HG03520 (cell line): ENCODE results near the gene SLC7A6.

Experiments used
- ATAC-seq: cut with Tn5 transposase; IDR thresholded peaks from one replicate; pipeline ENCODE4 v1.9.1; 2021; ENCODE audit warnings: mild to moderate bottlenecking, moderate library complexity; ENCODE audit not compliant: unreplicated experiment

Gene SLC7A6

DNA sequence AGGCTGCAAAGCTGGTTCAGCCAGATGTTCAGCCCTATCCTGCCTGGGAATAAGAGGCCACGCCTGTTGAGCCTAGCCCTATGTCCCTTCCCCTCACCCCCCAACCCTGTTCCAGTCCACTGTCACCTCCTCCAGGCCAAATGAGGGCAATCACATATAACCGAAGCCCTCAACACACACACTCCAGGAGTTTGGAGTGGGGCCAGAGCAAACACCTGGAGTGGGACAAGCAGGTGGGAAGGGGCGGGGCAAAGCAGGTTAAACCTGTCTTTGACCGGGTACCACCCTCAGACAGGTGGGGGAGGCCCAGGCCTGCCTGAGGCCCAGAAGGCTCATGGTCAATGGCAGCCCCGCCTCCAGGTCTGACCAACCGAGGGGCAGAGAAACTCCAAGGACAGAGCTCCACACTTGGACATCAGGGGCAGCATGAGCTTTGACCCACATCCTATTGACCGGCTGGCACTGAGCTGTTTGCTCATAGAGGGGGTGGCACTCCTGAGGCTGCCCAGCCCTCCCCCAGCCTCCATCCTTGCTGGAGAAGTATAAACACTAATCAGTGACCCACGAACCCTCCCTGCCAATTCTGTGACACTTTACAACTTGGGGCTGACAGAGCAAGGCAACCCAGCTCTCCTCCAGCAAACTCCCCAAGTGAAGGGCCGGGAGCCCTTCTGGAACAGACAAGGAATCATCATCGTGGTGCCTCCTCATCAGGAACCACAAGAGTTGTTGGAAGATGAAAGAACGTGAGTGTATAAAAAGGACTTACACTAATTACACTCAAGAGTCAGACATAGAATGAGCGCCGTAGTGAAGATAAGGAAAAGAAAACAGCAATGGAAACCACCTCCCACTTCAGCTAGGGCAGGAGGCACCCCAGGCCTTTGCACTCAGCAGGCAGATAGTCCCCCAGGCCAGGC is 29.9 kb upstream of the SLC7A6 start:
- no peak for ATAC-seq

DNA sequence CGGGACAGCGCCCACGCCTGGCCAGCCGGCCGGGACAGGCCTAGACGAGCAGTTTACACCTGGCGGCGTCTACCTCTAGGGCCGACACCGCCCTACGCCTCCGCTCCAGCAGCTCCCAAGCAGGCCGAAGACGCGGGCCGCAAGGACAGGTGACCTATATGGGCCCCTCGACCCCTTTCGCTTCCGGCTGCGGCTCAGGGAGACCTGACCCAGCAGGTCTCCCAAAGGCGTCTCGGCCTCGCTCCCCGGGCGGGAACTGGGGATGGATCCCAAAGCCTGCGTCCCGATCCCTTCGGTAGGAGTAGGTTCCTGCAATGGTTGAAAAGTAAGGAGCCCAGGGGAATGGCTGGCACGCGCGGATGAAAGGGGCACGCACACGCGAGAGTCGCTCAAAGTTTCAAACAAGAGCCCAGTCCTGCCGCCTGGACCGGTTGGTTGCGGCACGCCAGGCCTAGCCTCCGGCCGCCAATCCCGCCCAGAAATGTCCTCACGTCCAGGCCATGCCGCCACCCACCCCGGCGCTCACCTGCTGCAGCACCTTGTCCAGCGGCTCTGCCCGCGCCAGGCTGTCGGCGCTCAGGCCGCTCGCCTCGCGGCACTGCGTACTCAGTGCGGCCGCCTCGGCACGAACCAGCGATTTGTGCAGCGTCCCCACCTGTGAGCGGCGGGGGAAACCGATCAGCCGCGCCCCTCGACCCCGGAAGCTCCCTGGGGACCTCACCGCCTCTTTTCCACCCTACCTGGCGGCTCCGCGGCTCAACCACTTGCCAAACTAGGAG is 29.0 kb upstream of the SLC7A6 start:
- ATAC-seq: no peak

DNA sequence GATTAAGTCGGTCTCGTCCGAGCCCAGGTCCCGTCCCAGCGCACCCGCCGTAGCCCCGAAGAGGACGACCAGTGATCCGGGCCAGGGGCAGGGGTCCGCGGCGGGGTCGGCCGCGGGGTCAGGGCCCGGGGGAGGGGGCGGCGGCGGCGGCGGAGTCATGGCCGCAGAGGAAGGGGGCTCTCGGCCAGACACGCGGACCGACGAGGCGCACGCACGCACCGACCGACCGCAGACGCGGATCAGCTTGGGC is 28.5 kb upstream of the SLC7A6 start, which contains the start of gene ESRP2:
Gene ESRP2 (minus strand): TSS at position 241 of the 250 bp plus-strand sequence. CDS start 82 bp downstream, at position 159.
- no peak for ATAC-seq

DNA sequence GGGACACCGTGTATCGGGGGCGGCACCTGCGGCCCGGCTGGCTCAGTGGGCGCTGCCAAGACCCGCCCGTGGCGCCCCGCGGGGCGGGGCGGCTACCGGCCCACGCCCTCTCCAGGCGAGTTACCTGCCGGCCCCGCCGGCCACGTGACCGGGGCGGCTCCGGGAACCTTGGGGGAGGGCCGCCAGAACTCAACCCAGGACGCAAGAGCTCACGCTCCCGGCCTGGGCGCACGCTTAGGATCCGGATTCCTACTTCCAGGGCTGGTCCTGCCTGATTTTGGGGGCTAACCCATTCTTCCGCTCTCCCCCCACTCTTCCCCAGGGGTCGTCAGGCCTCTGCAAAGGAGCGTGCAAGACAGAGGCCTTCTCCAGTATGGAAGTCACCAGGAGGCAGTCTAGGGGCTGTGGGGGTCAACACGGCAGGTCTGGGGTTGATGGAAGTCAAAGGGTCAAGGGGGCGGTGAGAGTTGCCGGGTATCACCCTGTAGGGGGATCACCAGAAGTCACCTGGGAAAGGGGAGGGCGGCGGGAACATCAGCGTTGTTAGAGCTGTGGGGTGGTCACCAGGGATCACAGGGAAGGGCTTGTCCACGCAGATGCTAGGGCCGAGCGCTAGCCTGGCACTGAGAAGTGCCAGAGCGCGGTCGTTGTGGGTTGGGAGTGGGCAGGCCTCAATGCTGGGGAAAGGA is 28.0 kb upstream of the SLC7A6 start:
- no peak for ATAC-seq

DNA sequence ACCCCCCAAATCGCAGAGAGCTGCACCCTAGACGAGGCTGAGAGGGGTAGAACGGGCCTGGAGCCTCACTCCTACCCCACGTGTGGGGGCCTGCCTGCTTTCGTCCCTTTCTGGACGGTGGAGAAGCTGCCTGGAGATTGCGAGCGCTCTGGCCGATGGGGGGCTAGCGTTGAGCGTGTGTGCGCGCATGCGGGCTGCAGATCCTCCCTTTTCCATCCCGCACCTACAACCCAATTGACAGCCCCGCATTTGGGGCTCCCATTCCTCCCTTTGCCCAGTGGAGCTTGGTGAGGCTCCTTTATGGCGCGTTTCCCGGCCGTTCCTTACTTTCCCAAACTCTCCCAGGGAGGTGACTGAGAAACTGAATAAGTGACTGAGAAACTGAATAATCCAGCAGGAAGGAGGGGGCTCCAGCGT is 27.5 kb upstream of the SLC7A6 start:
- no peak for ATAC-seq

DNA sequence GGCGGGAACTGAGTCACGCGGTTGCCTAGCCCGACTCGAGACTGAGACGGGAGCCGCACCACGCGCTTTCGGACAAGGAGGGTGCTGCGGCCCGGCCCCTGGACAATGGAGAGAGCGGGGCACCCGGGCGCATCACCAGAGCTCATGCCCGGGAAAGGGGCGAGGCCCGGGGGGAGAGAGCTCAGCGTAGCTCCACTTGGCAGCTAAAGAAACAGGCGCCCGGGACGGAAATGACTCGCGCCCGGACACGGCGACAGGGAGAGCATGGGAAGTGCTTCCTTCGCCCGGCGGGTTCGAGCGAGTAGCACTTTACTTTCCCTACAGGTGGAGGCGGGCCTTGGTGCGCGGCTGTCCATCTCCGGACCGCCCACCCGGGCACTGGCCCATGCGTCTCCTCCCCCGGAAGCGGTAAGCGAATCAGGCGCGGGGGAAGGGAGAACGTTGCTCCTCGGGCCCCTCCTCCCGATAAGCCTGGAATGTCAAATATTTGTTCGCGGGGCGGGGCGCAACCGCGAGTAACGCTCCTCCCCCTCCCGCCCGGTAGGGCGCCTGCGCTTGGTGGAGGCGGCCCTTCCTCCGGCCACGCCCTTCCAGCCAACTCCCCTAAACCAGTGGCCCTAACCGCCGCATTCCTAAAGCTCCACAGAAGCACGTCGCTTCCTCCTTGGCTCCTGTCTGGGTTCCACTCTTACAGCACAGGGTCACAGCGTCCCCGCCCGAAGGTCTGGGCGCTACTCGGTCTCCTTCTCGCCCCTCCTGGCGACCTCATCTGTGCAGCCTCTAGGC is 26.9 kb upstream of the SLC7A6 start:
- peak; percentile 77 for ATAC-seq

DNA sequence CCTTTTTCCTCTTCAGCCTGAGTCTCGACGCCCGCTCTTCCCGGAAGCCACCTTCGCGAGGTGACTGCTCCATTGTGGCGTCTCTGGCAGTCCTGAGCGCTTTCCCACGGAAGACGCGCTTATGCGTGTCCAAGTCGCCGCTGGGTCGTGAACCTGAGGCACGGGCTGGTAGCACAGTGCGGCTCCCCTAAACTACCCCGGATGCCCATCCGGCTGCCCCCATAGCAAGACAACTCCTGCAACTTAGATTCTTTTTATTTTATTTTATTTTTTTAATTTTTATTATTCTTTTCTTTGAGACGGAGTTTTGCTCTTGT is 26.3 kb upstream of the SLC7A6 start:
- no peak for ATAC-seq

DNA sequence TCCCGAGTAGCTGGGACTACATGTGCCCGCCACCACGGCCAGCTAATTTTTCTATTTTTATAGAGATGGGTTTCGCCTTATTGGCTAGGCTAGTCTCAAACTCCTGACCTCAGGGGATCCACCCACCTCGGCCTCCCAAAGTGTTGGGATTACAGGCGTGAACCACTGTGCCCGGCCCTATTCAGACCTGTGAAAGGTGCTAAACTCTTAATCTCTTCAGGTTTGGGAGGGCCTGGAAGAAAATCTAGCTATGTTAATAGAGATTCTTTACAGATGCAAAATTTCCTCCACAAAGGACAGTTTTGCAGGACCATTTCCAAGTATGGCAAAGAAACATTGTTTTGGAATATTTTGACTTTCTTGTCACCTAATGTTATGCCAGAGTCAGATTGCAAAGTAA is 22.2 kb upstream of the SLC7A6 start:
- ATAC-seq: no peak

DNA sequence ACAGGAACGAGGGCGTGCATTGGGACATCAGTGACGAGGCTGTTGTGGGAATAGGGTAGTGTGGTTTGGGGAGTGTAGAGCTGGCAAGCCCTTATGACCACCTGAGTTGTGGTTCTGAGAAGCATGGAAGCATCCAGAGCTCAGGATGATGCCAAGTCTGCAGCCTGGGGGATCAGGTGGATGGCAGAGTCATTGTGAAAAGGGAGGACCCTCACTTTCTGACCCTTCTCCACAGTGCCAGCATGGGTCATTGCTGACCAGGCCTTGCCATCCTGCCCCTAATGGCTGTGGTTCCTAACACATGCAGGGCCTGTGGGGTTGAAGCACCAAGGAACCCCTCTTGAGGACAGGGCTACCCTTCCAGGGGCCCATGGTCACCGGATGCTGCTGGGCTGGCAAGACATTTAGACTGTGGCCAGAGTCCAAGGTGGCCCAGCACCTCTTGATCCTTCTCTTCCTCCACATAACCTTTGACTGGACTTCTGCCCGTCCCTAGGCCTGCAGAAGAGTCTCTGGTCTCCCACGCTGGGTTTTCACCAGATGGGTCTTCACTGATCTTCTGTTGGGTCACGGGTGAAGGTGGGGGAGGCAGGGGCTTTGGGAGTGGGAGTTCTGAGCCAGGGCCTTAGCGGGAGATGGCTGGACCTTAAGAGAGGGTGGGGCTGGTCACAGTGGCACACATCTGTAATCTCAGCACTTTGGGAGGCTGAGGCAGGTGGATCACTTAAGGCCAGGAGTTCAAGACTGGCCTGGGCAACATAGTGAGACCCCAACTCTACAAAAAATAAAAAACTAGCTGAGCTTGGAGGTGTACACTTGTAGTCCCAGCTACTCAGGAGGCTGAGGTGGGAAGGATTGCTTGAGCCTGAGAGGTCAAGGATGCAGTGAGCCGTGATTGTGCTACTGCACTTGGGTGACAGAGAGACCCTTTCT is 21.1 kb upstream of the SLC7A6 start:
- ATAC-seq: no peak

DNA sequence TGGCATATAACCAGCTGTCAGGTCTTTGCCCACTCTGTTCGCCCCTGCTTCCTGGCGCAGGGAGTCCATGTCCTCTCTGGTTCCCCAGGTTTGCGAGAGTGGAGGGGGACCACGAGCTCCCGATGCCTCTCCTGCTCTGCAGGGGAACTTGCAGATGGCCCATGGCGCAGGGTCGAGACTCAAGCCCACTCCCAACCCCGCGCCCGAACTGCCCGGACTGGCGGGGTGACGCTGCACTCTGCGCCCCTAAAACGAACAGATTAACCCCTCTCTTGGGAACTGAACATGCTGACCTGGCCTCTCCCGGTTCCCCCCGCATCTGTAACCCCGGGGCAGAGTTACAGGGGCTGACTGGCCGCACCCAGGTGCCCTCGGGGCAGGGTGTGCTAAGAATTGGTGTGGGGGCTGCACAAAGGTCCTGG is 19.8 kb upstream of the SLC7A6 start:
- no peak for ATAC-seq

DNA sequence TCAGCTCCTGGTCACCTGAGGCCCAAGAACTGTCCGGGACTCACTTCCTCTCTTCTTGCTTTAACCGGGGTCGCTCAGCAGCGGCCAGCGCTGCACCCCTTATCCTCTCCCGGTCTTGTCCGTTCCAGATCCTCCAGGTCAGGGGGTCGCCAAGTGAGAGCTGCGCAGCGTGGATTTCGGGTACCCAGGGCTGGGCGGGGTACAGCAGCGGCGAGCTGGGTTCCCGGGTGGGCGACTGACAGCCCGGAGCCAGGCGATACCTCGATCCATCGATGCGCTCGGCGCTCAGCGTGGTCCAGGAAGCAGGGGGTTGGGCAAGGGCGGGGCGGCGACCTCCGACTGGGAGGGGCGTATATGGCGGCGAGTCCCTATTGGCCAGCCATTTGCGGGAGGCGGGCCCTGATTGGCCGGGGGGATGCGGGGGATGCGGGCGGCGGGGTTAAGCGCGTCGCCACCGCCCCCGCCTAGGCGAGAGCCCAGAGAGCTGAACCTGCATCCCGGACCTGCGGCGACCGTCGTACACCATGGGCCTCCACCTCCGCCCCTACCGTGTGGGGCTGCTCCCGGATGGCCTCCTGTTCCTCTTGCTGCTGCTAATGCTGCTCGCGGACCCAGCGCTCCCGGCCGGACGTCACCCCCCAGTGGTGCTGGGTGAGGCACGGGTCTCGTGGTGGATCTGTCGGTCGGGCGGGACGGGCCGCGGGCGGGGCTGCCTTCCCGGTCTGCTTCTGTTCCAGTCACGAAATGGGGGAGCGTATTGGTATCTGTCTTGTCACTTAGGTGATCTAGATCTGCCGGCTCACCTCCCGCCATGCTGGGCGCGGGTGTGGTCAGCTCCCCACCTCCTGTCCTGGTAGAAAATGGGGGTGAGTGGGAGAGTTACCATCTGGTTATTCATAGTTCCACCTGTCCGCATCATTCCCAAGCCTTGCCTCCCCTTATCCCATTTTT is 19.1 kb upstream of the SLC7A6 start, which contains the start of gene PLA2G15:
Gene PLA2G15 (plus strand): TSS at position 471 of the 951 bp plus-strand sequence. CDS start 54 bp downstream, at position 525.
- ATAC-seq: peak; percentile 85

DNA sequence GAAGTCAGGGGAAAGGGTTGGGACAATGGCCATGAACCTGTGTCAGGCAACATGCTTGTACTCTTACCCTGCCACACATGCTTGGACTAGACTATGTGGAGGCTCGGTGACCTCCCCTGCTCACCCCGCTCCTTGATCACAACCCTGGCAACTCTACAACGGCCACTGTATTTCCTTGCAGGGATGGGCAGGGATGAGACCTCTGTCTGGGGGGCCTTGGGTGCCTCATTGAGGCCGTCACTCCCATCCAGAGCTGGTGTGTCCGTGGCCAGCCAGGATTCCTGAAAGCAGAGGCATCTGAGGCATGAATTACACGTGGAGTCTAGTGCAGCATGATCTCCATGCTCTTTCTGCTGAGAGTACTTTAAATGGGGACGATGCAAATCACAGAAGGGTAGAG is 18.2 kb upstream of the SLC7A6 start:
- no peak for ATAC-seq

DNA sequence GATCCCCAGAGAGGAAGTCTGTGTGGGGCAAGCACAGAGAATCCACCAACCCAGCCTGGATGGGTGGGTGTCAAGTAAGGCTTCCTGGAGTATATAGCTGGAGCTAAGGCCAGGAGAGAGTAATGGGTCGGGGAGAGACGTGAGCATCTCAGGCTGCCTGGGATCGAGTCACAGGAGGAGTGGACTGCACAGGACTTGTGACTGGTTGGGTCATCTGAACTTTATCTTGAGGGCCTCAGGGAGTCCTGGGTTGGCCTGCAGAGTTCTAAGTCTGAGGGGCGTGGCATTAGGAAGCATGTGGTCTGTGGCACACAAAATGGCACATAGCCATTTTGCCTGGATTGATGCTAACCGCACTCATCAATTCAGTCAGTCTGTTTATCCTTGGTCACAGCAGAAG is 17.7 kb upstream of the SLC7A6 start:
- no peak for ATAC-seq

DNA sequence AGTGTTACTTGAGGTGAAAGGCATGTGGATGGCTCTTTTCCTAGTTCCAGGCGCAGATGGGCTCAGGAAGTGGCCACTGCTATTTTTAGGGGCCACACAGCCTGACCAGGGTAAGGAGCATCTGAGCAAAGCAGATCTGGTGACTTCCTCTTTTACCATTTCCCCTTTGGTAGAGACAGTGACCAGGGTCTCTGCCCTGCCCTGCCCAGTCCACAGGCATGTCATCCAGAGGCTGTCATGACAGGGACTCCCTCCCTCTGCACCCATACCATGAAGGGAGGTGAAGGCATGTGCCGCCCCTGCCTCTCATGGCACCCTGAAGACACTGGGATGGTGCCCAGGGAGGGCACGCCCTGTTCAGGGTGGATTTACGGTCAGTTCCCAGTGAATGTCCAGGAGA is 16.9 kb upstream of the SLC7A6 start:
- no peak for ATAC-seq

DNA sequence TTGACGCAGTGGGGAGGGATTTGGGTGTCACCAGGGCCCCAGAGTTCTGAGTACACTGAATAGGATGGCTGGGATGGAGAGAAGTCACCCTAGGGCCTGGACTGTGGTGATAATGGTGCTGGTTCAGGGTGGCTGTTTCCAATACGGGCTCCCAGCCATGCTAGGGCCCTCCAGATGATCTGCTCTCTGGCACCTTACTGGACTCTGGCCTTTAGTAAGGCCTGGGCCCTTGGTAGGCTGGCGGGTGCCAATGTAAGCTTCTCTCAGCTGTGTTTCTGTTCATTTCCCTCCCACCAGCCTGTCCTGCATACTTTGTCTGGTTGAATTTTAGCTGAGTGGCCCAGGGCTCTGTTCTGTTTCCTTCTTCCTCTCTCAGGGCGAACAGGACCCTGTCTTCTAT is 16.4 kb upstream of the SLC7A6 start:
- no peak for ATAC-seq

DNA sequence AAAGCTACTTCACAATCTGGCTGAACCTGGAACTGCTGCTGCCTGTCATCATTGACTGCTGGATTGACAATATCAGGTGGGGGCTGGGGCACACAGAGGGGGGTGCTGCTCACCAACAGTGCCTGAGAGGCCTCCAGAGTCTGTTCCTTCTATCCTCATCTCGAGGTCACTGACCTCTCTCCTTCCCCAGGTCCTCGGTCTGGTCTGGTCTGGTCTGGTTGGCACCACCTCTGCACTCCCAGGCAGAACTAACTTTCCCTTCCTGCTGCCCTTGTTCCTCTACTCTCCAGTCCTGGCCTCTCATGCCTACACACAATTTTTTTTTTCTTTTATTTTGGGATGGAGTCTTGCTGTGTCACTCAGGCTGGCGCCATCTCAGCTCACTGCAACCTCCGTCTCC is 15.0 kb upstream of the SLC7A6 start:
- no peak for ATAC-seq

DNA sequence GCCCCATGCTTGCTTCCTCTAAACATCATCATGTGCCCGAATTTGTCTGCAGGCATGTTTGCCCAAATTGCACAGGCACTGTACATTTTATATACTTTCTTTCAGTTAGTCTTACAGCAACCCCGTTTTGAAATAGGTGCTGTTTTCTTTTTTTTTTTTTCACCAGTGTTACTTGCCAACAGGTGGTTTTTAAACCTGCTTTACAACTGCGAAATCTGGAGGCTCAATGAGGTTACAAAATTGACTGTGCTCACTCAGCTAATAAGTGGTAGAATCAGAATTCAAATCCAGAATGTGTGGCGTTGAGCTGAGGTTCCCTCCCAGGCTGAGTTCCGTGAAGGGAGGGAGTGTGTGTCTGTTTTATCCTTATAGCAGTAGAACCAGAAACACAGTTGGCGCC is 13.4 kb upstream of the SLC7A6 start:
- no peak for ATAC-seq

DNA sequence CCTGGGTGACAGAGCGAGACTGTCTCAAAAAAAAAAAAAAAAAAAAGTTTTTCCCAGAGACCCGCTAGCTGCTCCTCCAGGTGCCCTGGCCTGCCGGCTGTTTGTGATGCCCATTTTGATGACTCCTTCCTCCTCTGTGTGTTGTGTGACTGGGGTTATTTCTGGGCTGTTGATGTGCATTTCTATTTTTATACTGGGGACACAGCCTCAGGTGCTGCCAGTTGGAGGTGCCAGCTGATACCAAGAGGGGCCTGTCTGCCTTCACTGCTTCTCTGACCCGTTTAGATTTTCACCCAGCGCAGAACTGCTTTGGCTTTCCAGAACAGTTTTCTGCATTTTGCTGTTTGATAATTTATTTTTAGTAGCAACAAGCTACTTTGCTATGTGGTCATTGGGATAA is 12.5 kb upstream of the SLC7A6 start:
- ATAC-seq: no peak

DNA sequence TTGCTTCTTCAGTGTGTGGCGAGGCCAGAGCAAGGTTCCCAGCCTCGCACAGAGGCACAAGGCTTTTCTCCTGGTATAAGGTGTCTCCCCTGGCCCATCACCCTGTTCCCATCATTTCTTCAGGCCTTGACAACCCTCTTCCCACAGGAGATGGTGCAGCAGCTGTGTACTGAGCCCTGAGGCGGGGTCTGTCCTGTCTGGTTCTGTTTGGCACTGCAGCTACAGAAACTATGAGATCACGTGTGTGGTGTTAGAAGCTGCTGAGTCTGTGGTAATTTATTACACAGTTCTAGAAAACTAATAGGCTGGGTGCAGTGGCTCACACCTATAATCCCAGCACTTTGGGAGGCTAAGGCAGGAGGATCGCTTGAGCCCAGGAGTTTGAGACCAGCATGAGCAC is 11.9 kb upstream of the SLC7A6 start:
- no peak for ATAC-seq
